Vagina (tissue), 1 donor: Measurements from ENCODE around the gene SYT15B. TPM values are rescaled to one million over a fixed set of nuclear protein-coding genes. Genes with fewer than 3 reads are reported as not detected.

Source experiments
- total RNA-seq: library from RNA; depleted of rRNA; stranded (reverse); fragments of >200 nt; gene quantifications from one replicate; pipeline ENCODE4 v1.2.3, GENCODE V29; 2016

Gene SYT15B
- total RNA-seq, 1 donor from 2014 or later: 17.9 TPM

Other genes with a start within 250 kb of the SYT15B start
- gene AGAP9, start 240.0 kb downstream of the SYT15B start, total RNA-seq: 10.1 TPM
- 0.49 TPM for gene NPY4R2, start 155.1 kb upstream of the SYT15B start, total RNA-seq
- not detected for gene FAM25C, start 236.2 kb upstream of the SYT15B start, total RNA-seq